H9 (cell line): ENCODE measurements around the gene KANSL3. TPM values are rescaled to one million over a fixed set of nuclear protein-coding genes. Genes with fewer than 3 reads are reported as not detected.
"Not testable (repeated sequence)": the region's sequence is repeated elsewhere in the genome, so short reads cannot be mapped to it uniquely, and the experiment has no call there.

ENCODE experiments used
- DNase-seq: peaks from one replicate; pipeline ENCODE4 v3.0.0-alpha.2; 2017
- H2AFZ ChIP-seq: one replicate; pipeline ENCODE4 v1.6.1; 2013; ENCODE audit warnings: mild to moderate bottlenecking, low read length, control low read depth, moderate library complexity
- H2AK5ac ChIP-seq: 2 replicates; pipeline ENCODE4 v1.6.1; 2013; ENCODE audit warnings: low read length, control low read depth, mixed read lengths; ENCODE audit not compliant: insufficient read length
- H2BK120ac ChIP-seq: one replicate; pipeline ENCODE4 v1.6.1; 2013; ENCODE audit warnings: low read depth, mild to moderate bottlenecking, low read length, control low read depth, inconsistent platforms; ENCODE audit not compliant: poor library complexity, severe bottlenecking
- H2BK12ac ChIP-seq: 2 replicates; pipeline ENCODE4 v1.6.1; 2013; ENCODE audit warnings: low read length, control low read depth, mixed read lengths, low read depth; ENCODE audit not compliant: insufficient read length
- H2BK15ac ChIP-seq: 2 replicates; pipeline ENCODE4 v1.6.1; 2013; ENCODE audit warnings: low read depth, low read length, control low read depth
- H2BK20ac ChIP-seq: one replicate; pipeline ENCODE4 v1.6.1; 2013; ENCODE audit warnings: low read depth, mild to moderate bottlenecking, low read length, control low read depth, inconsistent platforms; ENCODE audit not compliant: poor library complexity, severe bottlenecking
- H2BK5ac ChIP-seq: 2 replicates; pipeline ENCODE4 v1.6.1; 2013; ENCODE audit warnings: low read length, control low read depth, mixed read lengths; ENCODE audit not compliant: insufficient read length
- H3K14ac ChIP-seq: 2 replicates; pipeline ENCODE4 v1.6.1; 2013; ENCODE audit warnings: low read length, control low read depth; ENCODE audit not compliant: insufficient read depth
- H3K18ac ChIP-seq: 2 replicates; pipeline ENCODE4 v1.6.1; 2013; ENCODE audit warnings: low read depth, mild to moderate bottlenecking, mixed read lengths, low read length, control low read depth; ENCODE audit not compliant: insufficient read length
- H3K23ac ChIP-seq: 2 replicates; pipeline ENCODE4 v1.6.1; 2013; ENCODE audit warnings: low read length, control low read depth, mixed read lengths, low read depth; ENCODE audit not compliant: insufficient read length
- H3K23me2 ChIP-seq: 2 replicates; pipeline ENCODE4 v1.6.1; 2013; ENCODE audit warnings: low read depth, mild to moderate bottlenecking, mixed read lengths, low read length, control low read depth; ENCODE audit not compliant: insufficient read length, poor library complexity, severe bottlenecking
- H3K27ac ChIP-seq: 2 replicates; pipeline ENCODE4 v1.5.1; 2013; ENCODE audit warnings: low read length, control low read depth, mixed read lengths, low read depth; ENCODE audit not compliant: insufficient read length
- H3K27me3 ChIP-seq: 2 replicates; pipeline ENCODE4 v1.6.1; 2013; ENCODE audit warnings: low read length, control low read depth, inconsistent platforms; ENCODE audit not compliant: insufficient read depth
- H3K4ac ChIP-seq: 2 replicates; pipeline ENCODE4 v1.6.1; 2013; ENCODE audit warnings: low read depth, mild to moderate bottlenecking, control low read depth, inconsistent platforms, low read length, moderate library complexity
- H3K4me1 ChIP-seq: 2 replicates; pipeline ENCODE4 v1.6.1; 2013; ENCODE audit warnings: low read length, control low read depth, inconsistent platforms; ENCODE audit not compliant: insufficient read depth
- H3K4me2 ChIP-seq: 2 replicates; pipeline ENCODE4 v1.6.1; 2013; ENCODE audit warnings: low read length, control low read depth, mixed read lengths; ENCODE audit not compliant: insufficient read length, insufficient read depth
- H3K56ac ChIP-seq: 2 replicates; pipeline ENCODE4 v1.6.1; 2013; ENCODE audit warnings: low read depth, mild to moderate bottlenecking, mixed read lengths, low read length, control low read depth; ENCODE audit not compliant: insufficient read length
- H3K79me1 ChIP-seq: 2 replicates; pipeline ENCODE4 v1.6.1; 2013; ENCODE audit warnings: low read depth, mild to moderate bottlenecking, moderate library complexity, low read length, control low read depth, inconsistent platforms; ENCODE audit not compliant: insufficient read depth, poor library complexity, severe bottlenecking
- H3K79me2 ChIP-seq: 2 replicates; pipeline ENCODE4 v1.6.1; 2013; ENCODE audit warnings: low read length, control low read depth, inconsistent platforms; ENCODE audit not compliant: insufficient read depth
- H3K9ac ChIP-seq: 2 replicates; pipeline ENCODE4 v1.6.1; 2013; ENCODE audit warnings: low read length, control low read depth, mixed read lengths; ENCODE audit not compliant: insufficient read length; ENCODE audit errors: extremely low read depth
- H3K9me3 ChIP-seq: one replicate; pipeline ENCODE4 v1.6.1; 2013; ENCODE audit warnings: low read depth, low read length, inconsistent platforms; ENCODE audit not compliant: control insufficient read depth
- H3T11ph ChIP-seq: one replicate; pipeline ENCODE4 v1.6.1; 2013; ENCODE audit warnings: mild to moderate bottlenecking, low read length, control low read depth, inconsistent platforms
- H4K20me1 ChIP-seq: one replicate; pipeline ENCODE4 v1.6.1; 2013; ENCODE audit not compliant: control insufficient read depth, insufficient read length, insufficient read depth
- H4K5ac ChIP-seq: 2 replicates; pipeline ENCODE4 v1.6.1; 2013; ENCODE audit warnings: low read depth, mild to moderate bottlenecking, mixed read lengths, low read length, control low read depth; ENCODE audit not compliant: insufficient read length
- H4K8ac ChIP-seq: replicated peaks from 2 replicates; pipeline ENCODE4 v1.6.1; 2013; ENCODE audit warnings: low read length, control low read depth, mixed read lengths, low read depth; ENCODE audit not compliant: insufficient read length
- H4K91ac ChIP-seq: 2 replicates; pipeline ENCODE4 v1.6.1; 2013; ENCODE audit warnings: low read depth, mild to moderate bottlenecking, moderate library complexity, mixed read lengths, low read length, control low read depth; ENCODE audit not compliant: insufficient read length
- H3K27ac Mint-ChIP-seq, 3 experiments: 2 replicates in 2 of 3; 3 replicates in 1 of 3; pipeline ENCODE4 v1.8.0; 2020 to 2021; ENCODE audit warnings: mixed read lengths in 3 of 3, mild to moderate bottlenecking in 1 of 3, moderate library complexity in 1 of 3
- H3K27me3 Mint-ChIP-seq: 2 replicates; pipeline ENCODE4 v1.8.0; 2021; ENCODE audit warnings: low read depth, mild to moderate bottlenecking, moderate library complexity, mixed read lengths
- H3K36me3 Mint-ChIP-seq, 3 experiments: 2 replicates in 2 of 3; 3 replicates in 1 of 3; pipeline ENCODE4 v1.8.0; 2020 to 2021; ENCODE audit warnings: low read depth in 3 of 3, mixed read lengths in 3 of 3; ENCODE audit not compliant: insufficient read depth in 1 of 3
- H3K4me1 Mint-ChIP-seq, 2 experiments: 2 replicates each; pipeline ENCODE4 v1.8.0; 2020; ENCODE audit warnings: mixed read lengths in 2 of 2
- H3K4me3 Mint-ChIP-seq, 2 experiments: 2 replicates in 1 of 2; 3 replicates in 1 of 2; pipeline ENCODE4 v1.8.0; 2020 to 2021; ENCODE audit warnings: mild to moderate bottlenecking in 2 of 2, mixed read lengths in 2 of 2, moderate library complexity in 1 of 2
- H3K9me3 Mint-ChIP-seq, 2 experiments: 2 replicates in 1 of 2; 3 replicates in 1 of 2; pipeline ENCODE4 v1.8.0; 2020; ENCODE audit warnings: mild to moderate bottlenecking in 2 of 2, mixed read lengths in 2 of 2, moderate library complexity in 1 of 2
- CTCF ChIP-seq: fragments of 200-600 bp; sonication (generic); conservative IDR thresholded peaks from 3 replicates; pipeline ENCODE4 v1.8.0; 2021; ENCODE audit warnings: antibody characterized with exemption, mild to moderate bottlenecking
- WGBS: extraction: QIAGEN DNeasy Blood & Tissue Kit; methylation state at CpG from one replicate; pipeline ENCODE4 v1.1.7; 2013; ENCODE audit warnings: missing lambda C conversion rate, low lambda C conversion rate, mixed read lengths; ENCODE audit not compliant: insufficient read length; ENCODE audit errors: extremely low coverage; 5-methylcytosine and 5-hydroxymethylcytosine counted together
- total RNA-seq: library from RNA; stranded (reverse); gene quantifications from 2 replicates; pipeline ENCODE4 v1.2.1, GENCODE V29; 2021

Gene KANSL3
- total RNA-seq, 1 experiment from 2014 or later = 35.7 TPM

GRCh38 chr2:96558061-96558460, 80.1 kb downstream of the KANSL3 start:
- Mint-ChIP-seq H3K4me3 (no peak overlapping the region; a peak in 1 of 5 replicates), H3K4me1 (peaks cover 15 to 19% of the 10 kb centered on the region in 2 experiments), H3K9me3 (peaks cover 0 to 2% of the 10 kb centered on the region in 2 experiments; a peak in 2 of 5 replicates), H3K27ac (peak overlapping the region in 1 of 3 experiments; percentile 57; a peak in 1 of 7 replicates), H3K27me3 (no peaks in the 10 kb centered on the region; the same call in none of the 2 replicates), H3K36me3 (no peaks in the 10 kb centered on the region; a peak in 1 of 7 replicates)
- no peak overlapping the region for H4K8ac ChIP-seq
- peak; percentile 11 for DNase-seq
- no peak overlapping the region for H2BK5ac ChIP-seq
- no peak overlapping the region for H2BK20ac ChIP-seq
- H3K4ac ChIP-seq = no peak overlapping the region
- H3K79me2 ChIP-seq = no peaks in the 10 kb centered on the region
- no peaks in the 10 kb centered on the region for H4K20me1 ChIP-seq
- no peak overlapping the region for H3K23ac ChIP-seq
- no peak overlapping the region for H2BK120ac ChIP-seq
- no peak overlapping the region for H2AK5ac ChIP-seq
- no peak overlapping the region for H3K4me2 ChIP-seq
- no peak overlapping the region for H2AFZ ChIP-seq
- H3K23me2 ChIP-seq = no peaks in the 10 kb centered on the region
- H3K4me1 ChIP-seq = no peaks in the 10 kb centered on the region
- no peak overlapping the region for H3K18ac ChIP-seq
- H4K5ac ChIP-seq = no peak overlapping the region
- H2BK12ac ChIP-seq = no peak overlapping the region
- H3K14ac ChIP-seq = no peak overlapping the region
- no CpG with 5 or more reads among the region's 6 CpGs for WGBS
- H3K27me3 ChIP-seq = no peaks in the 10 kb centered on the region
- TF ChIP-seq CTCF = no peak
- no peaks in the 10 kb centered on the region for H3K9me3 ChIP-seq
- no peak overlapping the region for H4K91ac ChIP-seq
- H3K27ac ChIP-seq = no peak overlapping the region
- H3T11ph ChIP-seq = no peak overlapping the region
- H3K79me1 ChIP-seq = no peaks in the 10 kb centered on the region
- no peak overlapping the region for H2BK15ac ChIP-seq
- no peak overlapping the region for H3K9ac ChIP-seq
- H3K56ac ChIP-seq = no peak overlapping the region

- H3K27me3 ChIP-seq, H3K27ac ChIP-seq, H4K20me1 ChIP-seq, H3K23me2 ChIP-seq, H3K9ac ChIP-seq, H3K79me1 ChIP-seq, H3K4me1 ChIP-seq, H4K91ac ChIP-seq, H3K56ac ChIP-seq, H2BK12ac ChIP-seq, H3K27me3 Mint-ChIP-seq, H3K79me2 ChIP-seq, H3K4ac ChIP-seq, H3K36me3 Mint-ChIP-seq, H2BK15ac ChIP-seq, H2AK5ac ChIP-seq, H3K4me3 Mint-ChIP-seq, H2BK5ac ChIP-seq, H4K8ac ChIP-seq, H3K27ac Mint-ChIP-seq, H2BK20ac ChIP-seq, H2BK120ac ChIP-seq, H4K5ac ChIP-seq, DNase-seq, H3K23ac ChIP-seq, H3T11ph ChIP-seq, H2AFZ ChIP-seq, H3K4me2 ChIP-seq, H3K18ac ChIP-seq, H3K14ac ChIP-seq, H3K9me3 Mint-ChIP-seq, H3K9me3 ChIP-seq: not testable (repeated sequence)
- WGBS = no CpG with 5 or more reads among the region's 6 CpGs
- H3K4me1 Mint-ChIP-seq = peaks cover 15 to 19% of the 10 kb centered on the region in 2 experiments
These were observed 80.7 kb downstream of the KANSL3 start for GRCh38 chr2:96557421-96557820.
